GM12865 (cell line): Measurements from ENCODE around the gene CYP26B1.

Experiments
- DNase-seq: peaks from one replicate; pipeline ENCODE4 v3.0.0; 2010; ENCODE audit warnings: low read depth
- H3K4me3 ChIP-seq: 2 replicates; pipeline ENCODE4 v1.5.1; 2011; ENCODE audit warnings: mild to moderate bottlenecking, low read depth, low read length, control low read depth
- TF ChIP-seq, protein P1 (sequence below): IDR thresholded peaks from 2 replicates; pipeline ENCODE4 v1.5.1; 2011; ENCODE audit warnings: low read length, control low read depth, low read depth, inconsistent platforms; ENCODE audit not compliant: insufficient read depth; ENCODE audit errors: missing control alignments

CYP26B1 gene

DNA sequence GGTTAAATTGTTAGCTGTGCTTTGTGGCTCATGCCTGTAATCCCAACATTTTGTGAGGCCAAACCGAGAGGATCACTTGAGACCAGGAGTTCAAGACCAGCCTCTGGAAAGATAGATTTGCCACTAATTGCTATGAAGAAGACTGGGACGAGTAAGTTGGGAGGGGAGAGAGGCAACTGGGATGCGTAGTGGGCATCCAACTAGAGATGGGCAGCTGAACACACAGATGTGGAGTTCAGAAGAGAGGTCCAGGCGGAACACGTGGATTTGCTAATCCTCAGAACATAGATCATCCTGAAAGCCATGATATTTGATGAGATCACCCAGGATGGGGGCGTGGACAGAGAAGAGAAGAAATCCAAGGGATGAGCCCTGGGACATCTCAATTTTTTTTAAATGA is 48.7 kb downstream of the CYP26B1 start:
- no peak overlapping the region for H3K4me3 ChIP-seq
- TF ChIP-seq, protein P1, sequence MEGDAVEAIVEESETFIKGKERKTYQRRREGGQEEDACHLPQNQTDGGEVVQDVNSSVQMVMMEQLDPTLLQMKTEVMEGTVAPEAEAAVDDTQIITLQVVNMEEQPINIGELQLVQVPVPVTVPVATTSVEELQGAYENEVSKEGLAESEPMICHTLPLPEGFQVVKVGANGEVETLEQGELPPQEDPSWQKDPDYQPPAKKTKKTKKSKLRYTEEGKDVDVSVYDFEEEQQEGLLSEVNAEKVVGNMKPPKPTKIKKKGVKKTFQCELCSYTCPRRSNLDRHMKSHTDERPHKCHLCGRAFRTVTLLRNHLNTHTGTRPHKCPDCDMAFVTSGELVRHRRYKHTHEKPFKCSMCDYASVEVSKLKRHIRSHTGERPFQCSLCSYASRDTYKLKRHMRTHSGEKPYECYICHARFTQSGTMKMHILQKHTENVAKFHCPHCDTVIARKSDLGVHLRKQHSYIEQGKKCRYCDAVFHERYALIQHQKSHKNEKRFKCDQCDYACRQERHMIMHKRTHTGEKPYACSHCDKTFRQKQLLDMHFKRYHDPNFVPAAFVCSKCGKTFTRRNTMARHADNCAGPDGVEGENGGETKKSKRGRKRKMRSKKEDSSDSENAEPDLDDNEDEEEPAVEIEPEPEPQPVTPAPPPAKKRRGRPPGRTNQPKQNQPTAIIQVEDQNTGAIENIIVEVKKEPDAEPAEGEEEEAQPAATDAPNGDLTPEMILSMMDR = no peak
- DNase-seq = no peak

GRCh38 chr2:72097276-72097675 is 50.4 kb downstream of the CYP26B1 start:
- no peak for DNase-seq
- no peak overlapping the region for H3K4me3 ChIP-seq
- TF ChIP-seq, protein P1 = no peak

GRCh38 chr2:72096181-72096580 is 51.5 kb downstream of the CYP26B1 start:
- no peak overlapping the region for H3K4me3 ChIP-seq
- TF ChIP-seq, protein P1 = no peak
- no peak for DNase-seq

DNA sequence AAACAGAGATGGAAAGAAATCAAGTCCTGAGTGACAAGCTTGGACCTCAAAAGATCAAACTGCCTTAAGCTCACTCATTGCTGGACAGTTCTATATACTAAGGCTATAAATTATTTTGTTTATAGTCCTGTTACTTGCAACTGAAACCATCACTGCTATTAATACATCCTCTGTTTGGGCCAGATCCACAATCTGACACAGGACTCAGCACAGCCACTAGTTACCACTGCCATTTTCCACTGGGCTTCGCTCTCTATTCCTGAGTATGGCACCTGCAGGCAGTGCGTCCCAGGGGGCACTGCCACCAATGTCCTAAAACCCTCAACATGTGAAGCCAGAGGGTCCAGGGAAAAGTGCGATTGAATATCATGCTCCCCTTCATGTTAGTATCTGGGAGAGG is 52.3 kb downstream of the CYP26B1 start:
- DNase-seq = no peak
- H3K4me3 ChIP-seq = no peak overlapping the region
- TF ChIP-seq, protein P1 = no peak

- DNase-seq = no peak
- TF ChIP-seq, protein P1 = no peak
Measured at GRCh38 chr2:72094701-72095100, 53.0 kb downstream of the CYP26B1 start.

DNA sequence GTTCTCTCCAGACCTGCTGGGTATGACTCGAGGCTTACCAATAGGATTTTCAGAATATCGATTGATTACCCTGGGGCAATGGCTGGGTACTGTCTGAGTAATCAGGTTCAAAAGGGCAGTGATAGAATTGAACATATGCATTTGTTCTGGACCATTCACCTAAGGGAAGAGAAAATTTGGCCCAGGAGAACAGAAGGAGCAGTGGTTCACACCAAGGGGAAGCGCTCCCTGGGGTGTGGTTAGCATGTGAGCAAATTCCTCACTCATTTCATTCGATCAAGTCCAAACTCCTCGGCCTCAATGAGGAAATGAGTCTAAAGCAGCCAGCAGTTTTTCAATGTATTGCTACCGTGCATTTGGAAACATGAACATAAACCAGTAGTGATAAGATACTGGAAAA is 55.6 kb downstream of the CYP26B1 start:
- no peak overlapping the region for H3K4me3 ChIP-seq
- DNase-seq = no peak
- TF ChIP-seq, protein P1 = no peak

More at GRCh38 chr2:72094701-72095100, 53.0 kb downstream of the CYP26B1 start:
- H3K4me3 ChIP-seq = no peak overlapping the region

DNA sequence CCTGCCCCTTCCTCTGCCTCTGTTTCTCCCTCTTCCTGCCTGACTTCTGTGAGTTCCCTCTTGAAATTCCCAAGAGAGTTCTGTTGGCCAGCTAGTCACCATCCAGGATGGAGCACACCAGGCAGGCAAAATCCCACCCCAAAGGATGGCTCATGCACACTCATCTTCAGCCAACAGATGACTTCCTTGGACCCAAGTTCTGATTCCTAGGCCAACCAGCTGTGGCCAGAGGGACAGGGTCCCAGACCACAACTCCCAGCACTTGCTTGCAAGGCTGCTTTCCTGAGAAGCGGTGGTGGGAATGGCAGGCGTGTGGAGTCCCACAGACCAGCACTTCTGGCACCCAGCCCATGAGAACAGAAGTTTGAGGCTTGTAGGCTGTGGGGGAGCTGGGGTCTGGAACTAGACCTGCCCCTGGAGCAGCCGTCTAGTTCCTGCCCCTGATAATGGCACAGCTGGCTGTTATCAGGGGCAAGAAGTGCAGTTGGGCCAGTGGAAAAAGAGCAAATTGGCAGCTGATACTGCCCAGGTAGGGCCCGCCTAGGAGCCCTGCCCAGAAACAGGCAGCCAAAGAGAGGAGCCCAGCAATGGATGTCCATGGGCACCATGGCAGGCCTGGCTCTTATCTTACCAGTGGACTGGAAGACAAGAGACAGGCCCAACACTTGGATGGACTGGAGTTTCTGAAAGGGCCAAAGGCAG is 56.7 kb downstream of the CYP26B1 start:
- no peak for DNase-seq
- H3K4me3 ChIP-seq = no peak overlapping the region
- TF ChIP-seq, protein P1 = no peak
